Muscle of arm (tissue), 12 donors: ENCODE measurements around the gene NKAPD1. TPM values are rescaled to one million over a fixed set of nuclear protein-coding genes. Genes with fewer than 3 reads are reported as not detected.
A peak's percentile ranks its signal among the peaks of the same experiment; 100 is the strongest.
"Not testable (repeated sequence)": the region's sequence is repeated elsewhere in the genome, so short reads cannot be mapped to it uniquely, and the experiment has no call there.

Experiments used
- DNase-seq: peaks from one replicate; pipeline ENCODE4 v3.0.0-alpha.2; 2013
- polyA plus RNA-seq, 12 donors: library from polyadenylated mRNA; unstranded; fragments of 120-200 nt; gene quantifications; one replicate each; pipeline ENCODE4 v1.2.1, GENCODE V29; 2013; ENCODE audit not compliant: insufficient read length in 12 of 12

Gene NKAPD1
- polyA plus RNA-seq, 12 donors = 18.4 to 56.7 (median 30.3) TPM; not detected in 1

GRCh38 chr11:112082729-112083128 lies 8.6 kb downstream of the NKAPD1 start:
- no peak for DNase-seq

DNA sequence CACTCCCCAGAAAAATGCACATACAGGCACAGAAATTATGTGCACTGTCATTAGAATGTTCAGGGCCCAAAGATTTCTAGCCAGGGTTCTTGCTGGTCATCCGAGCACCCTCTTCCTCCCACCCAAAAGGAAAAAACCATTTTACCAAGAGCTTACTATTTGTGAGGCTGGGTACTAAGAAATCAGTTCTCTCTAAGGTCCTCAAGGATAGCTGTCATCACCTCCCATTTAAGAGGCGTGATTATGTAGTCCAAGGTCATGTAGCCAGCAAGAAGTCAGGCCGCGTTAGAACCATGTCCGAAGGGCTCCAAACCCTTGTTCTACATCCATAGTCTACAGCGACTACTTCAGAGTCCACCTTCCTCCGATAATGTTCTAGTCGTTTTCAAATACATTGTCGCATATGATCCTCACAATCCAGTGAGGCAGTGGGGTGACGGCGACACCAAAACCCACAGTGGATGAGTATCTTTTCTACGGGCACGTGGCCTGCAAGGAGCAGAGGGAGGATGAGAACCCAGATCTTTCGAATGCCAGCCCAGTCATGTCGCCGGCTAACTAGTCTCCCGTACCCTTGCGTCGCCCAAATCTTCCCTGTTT lies 11.8 kb downstream of the NKAPD1 start:
- DNase-seq = no peak

GRCh38 chr11:112086422-112087191 lies 12.5 kb downstream of the NKAPD1 start, which contains the start of the genes SDHD and TIMM8B:
SDHD (plus strand) TSS chr11:112086873; CDS start chr11:112086908, 35 bp downstream.
TIMM8B (minus strand) TSS chr11:112086756; CDS start chr11:112086723, 33 bp downstream.
- DNase-seq = peak; percentile 98

DNA sequence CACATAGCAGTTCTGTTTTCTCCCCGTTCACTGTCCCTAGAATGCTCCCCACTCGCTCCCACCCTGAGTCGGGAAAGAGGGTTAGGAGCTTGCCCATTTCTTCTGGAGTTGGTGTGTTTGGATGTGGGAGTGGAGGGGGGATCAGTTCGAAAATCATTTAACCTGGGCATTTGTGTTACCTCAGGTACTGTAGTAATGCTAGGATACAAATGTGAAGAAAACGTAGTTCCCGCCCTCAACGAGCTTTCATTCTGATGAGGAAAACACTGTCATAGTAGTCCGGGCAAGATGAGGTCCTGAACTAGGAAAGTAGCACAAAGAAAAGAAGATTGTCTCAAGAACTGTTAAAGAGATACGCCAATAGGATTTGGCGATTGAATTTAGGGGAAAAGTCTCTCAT lies 13.1 kb downstream of the NKAPD1 start:
- DNase-seq = no peak

DNA sequence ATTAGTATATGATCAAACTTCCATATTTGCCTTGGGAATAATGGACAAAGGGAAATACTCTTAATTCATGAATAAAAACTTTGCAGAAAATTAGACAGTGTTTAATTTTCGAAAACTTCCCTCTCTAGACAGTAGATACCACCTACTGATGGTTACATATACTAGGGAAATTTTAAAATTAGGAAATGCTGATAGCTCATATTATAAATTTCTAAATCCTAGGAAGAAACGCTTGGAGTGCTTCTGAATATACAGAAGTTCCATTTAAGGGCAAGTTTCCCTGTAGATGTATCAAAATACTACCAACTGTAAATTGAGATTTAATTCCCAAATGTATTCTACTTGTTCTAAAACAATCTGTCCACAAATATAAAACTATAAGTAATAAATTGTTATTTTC lies 21.2 kb downstream of the NKAPD1 start:
- not testable (repeated sequence) for DNase-seq

DNA sequence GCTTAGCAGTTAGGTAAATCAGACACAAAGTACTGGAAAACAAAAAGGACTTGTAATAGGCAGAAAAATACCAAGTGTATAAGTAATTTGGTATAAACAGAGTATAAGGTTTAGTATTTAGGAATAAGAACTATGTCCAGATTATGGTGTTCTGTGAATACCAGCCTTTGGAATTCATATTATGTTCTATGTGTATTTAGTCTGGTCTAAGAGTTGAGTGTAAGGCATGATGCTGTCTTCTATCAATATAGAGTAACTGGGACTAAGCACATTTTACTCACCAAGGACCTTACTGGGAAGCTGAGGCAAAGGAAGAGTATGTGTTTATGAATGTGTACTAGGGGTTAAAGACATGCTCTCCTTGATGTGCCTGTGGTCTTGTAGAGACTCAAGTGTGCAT lies 22.1 kb downstream of the NKAPD1 start:
- DNase-seq = no peak

DNA sequence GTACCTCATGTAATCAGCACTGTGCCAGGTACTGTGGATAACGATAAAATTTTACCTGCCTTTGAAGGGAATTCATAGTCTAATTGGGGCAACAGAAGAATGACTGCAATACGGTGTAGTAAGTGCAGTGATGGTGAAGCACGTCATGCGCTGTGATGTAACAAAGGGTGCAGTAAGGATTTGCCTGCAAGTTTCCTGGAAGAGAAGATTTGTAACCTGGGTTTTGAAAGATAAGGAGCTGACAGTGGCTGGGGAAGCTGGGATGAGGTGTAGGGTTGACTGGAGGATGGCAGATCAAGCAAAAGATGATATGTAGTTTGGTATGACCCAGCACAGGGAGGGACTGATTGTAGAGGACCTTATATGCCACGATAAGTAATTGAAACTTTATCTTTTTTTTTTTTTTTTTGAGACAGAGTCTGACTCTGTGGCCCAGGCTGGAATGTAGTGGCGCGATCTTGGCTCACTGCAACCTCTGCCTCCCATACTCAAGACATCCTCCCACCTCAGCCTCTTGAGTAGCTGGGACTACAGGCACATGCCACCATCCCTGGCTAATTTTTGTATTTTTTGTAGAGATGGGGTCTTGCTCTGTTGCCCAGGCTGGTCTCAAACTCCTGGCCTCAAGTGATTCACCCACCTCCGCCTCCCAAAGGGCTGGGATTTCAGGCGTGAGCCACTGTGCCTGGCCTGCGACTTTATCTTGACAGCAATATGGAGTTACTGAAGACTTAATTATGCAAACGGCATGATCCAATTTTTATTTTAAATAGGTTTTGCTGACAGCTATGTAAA lies 23.8 kb downstream of the NKAPD1 start:
- no peak for DNase-seq

GRCh38 chr11:112100462-112100861 lies 26.4 kb downstream of the NKAPD1 start:
- no peak for DNase-seq

GRCh38 chr11:112103446-112103845 lies 29.3 kb downstream of the NKAPD1 start:
- no peak for DNase-seq

- DNase-seq = no peak
Measured at GRCh38 chr11:112106070-112106469, 32.0 kb downstream of the NKAPD1 start.

GRCh38 chr11:112113539-112114457 lies 39.7 kb downstream of the NKAPD1 start:
- DNase-seq = peak; percentile 17

DNA sequence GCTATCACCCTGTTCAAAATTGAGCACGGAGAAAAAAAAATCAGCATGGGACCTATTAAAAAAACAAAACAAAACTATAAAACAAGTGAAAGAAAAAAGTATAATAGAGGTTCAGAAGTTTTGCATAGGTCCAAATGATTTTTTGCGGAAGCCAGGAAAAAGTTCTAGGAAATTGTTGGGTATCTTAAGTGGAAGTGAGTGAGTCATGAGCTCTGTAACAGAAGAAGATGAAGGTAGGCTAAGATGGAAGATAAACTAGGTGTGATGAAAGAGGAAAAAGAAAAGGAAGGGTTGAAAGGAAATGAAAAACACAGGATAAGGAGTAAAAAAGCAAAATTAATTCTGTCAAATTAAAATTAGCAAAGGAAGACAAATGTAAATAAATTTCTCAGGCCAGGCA lies 40.4 kb downstream of the NKAPD1 start:
- no peak for DNase-seq

- DNase-seq = no peak
Measured at GRCh38 chr11:112115386-112115785, 41.3 kb downstream of the NKAPD1 start.

- DNase-seq = no peak
Measured at GRCh38 chr11:112118176-112118575, 44.1 kb downstream of the NKAPD1 start.

DNA sequence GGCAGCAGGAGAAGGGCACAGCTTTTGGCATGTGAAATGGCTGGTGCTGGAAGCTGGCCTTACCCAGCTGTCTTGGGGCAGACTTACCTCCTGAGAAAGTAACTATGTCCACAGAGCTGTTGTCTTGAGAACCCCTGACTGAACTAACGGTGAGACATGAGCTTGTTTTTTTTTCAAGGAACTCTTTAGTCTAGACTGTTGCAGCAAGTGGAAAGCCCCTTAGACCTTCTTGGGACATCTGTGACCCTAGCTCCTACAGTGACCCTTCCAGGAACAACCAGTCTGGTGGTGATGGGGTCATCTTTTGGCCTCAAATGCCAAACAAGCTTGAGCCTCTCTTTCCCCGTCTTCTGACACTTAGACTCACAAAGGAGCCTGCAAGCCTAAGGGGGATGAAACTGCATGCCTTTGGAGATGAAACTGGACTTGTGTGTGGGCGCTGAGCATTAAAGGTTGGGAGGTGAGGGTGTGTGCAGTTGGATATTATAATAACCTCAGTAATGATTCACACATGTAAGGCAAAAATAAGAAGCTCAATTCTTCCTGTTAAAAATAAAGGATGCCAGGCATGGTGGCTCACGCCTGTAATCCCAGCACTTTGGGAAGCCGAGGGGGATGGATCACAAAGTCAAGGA lies 48.0 kb downstream of the NKAPD1 start:
- no peak for DNase-seq

- no peak for DNase-seq
Measured at GRCh38 chr11:112123129-112123528, 49.0 kb downstream of the NKAPD1 start.

DNA sequence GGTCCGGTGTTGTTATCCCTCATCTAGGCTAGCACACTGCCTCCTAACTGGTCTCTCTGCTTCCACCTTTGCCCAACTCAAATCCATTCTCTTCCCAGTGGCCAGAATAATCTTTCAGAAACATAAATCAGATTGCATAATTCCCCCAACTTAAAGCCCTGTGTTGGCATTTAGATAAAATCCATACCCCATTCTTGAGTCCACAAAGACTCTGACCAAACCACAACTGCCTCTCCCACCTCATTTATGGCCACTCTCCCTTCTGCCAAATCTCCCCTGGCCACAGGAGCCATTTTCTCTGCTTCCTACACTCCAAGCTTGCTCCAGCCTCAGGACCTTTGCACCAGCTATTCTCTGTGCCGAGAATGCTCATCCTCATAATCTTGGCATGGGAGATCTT lies 53.0 kb downstream of the NKAPD1 start:
- DNase-seq = no peak

DNA sequence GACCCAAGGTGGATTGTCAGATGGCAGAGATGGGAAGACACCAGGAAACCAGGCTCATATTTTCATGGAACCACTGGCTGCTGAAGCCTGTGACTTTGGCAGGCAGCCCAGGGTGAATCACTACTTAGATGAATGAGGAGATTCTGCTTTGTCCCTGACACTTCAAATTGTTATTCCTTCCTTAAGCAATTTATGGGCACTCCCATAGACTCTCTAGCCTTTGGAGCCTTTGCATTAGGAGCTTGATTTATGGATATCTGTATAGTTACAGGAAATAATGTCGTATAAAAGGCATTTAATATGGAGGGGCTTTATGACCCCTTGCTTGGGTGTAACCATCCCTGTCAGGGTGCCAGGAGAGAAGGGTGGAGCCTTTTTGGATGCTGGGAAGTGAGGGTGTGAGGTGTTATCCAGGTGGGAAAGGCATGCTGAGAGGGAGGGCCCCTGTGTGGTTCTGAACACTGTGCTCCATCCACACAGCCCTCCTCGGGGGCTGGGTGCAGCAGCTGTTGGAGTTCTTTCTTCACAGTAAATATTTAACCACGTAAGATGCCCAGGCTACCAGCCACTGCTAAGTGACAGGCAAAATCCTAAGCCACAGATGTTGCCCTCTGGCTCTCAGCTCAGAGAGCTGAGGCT lies 54.5 kb downstream of the NKAPD1 start:
- DNase-seq = no peak

GRCh38 chr11:112129656-112130055 lies 55.6 kb downstream of the NKAPD1 start:
- DNase-seq = no peak

DNA sequence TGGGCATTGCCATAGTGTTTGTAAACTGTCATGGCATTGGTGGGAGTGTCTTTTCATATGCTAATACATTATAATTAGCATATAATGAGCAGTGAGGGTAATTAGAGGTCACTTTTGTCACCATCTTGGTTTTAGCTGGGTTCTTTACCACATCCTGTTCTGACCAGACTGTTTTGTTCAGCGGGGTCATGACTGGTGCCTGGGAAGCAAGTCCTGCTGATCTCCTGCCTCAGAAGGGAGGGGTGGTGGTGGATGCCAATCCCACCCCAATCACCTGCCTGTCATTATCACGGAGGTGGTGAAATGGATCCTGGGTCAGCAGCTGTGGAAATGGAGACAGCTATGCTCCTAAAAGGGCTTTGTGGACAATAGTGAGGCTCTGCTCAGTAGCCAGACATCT lies 58.6 kb downstream of the NKAPD1 start:
- DNase-seq = no peak
